ENCODE results near the gene ERBB4.

ERBB4 gene

GRCh38 chr2:211503198-211503597, 1035.4 kb downstream of the ERBB4 start:
- no peak overlapping the region for H2AFZ ChIP-seq
- H3K4me1 ChIP-seq, result no peaks in the 10 kb centered on the region
- TF ChIP-seq CTCF (IDR thresholded peaks at IDR 0.05), result no peak
- H3K9me3 ChIP-seq (ENCODE audit: control insufficient read depth, low read length), result no peaks in the 10 kb centered on the region
- H3K9ac ChIP-seq, result no peak overlapping the region
- no peaks in the 10 kb centered on the region for H3K27me3 ChIP-seq (ENCODE audit: control insufficient read depth, insufficient read depth, low read length)
- no peak overlapping the region for H3K4me2 ChIP-seq (ENCODE audit: low read length)
- no peak overlapping the region for H3K27ac ChIP-seq
- H3K4me3 ChIP-seq (ENCODE audit: low read depth, low read length), result no peak overlapping the region
- H3K36me3 ChIP-seq (ENCODE audit: control insufficient read depth, insufficient read depth, low read length), result no peaks in the 10 kb centered on the region
- H3K79me2 ChIP-seq, result no peaks in the 10 kb centered on the region

- no peaks in the 10 kb centered on the region for H3K4me1 ChIP-seq
Observed at GRCh38 chr2:211498551-211499205, 1039.9 kb downstream of the ERBB4 start.

GRCh38 chr2:211495339-211495738, 1043.3 kb downstream of the ERBB4 start:
- Histone ChIP-seq H3K4me1 (no peaks in the 10 kb centered on the region), H3K9ac (no peak overlapping the region), H2AFZ (no peak overlapping the region), H3K27ac (no peak overlapping the region), H3K9me3 (ENCODE audit: control insufficient read depth, low read length) (no peaks in the 10 kb centered on the region), H3K79me2 (no peaks in the 10 kb centered on the region), H3K27me3 (ENCODE audit: control insufficient read depth, insufficient read depth, low read length) (no peaks in the 10 kb centered on the region), H3K36me3 (ENCODE audit: control insufficient read depth, insufficient read depth, low read length) (no peaks in the 10 kb centered on the region), H3K4me3 (ENCODE audit: low read depth, low read length) (no peak overlapping the region), H3K4me2 (ENCODE audit: low read length) (no peak overlapping the region)
- TF ChIP-seq CTCF (IDR thresholded peaks at IDR 0.05), result no peak

More at GRCh38 chr2:211498551-211499205, 1039.9 kb downstream of the ERBB4 start:
- Histone ChIP-seq H3K79me2 (no peaks in the 10 kb centered on the region), H3K9me3 (ENCODE audit: control insufficient read depth, low read length) (no peaks in the 10 kb centered on the region), H3K4me2 (ENCODE audit: low read length) (no peak overlapping the region), H3K4me3 (ENCODE audit: low read depth, low read length) (no peak overlapping the region), H3K27ac (no peak overlapping the region), H3K27me3 (ENCODE audit: control insufficient read depth, insufficient read depth, low read length) (no peaks in the 10 kb centered on the region), H3K36me3 (ENCODE audit: control insufficient read depth, insufficient read depth, low read length) (no peaks in the 10 kb centered on the region), H2AFZ (no peak overlapping the region), H3K9ac (no peak overlapping the region)
- no peak for TF ChIP-seq CTCF (IDR thresholded peaks at IDR 0.05)

- Histone ChIP-seq H3K4me3 (ENCODE audit: low read depth, low read length) (no peak overlapping the region), H3K9ac (no peak overlapping the region), H3K79me2 (no peaks in the 10 kb centered on the region), H3K9me3 (ENCODE audit: control insufficient read depth, low read length) (no peaks in the 10 kb centered on the region), H3K27ac (no peak overlapping the region), H3K36me3 (ENCODE audit: control insufficient read depth, insufficient read depth, low read length) (no peaks in the 10 kb centered on the region), H3K27me3 (ENCODE audit: control insufficient read depth, insufficient read depth, low read length) (no peaks in the 10 kb centered on the region), H3K4me2 (ENCODE audit: low read length) (no peak overlapping the region), H2AFZ (no peak overlapping the region), H3K4me1 (no peaks in the 10 kb centered on the region)
- no peak for TF ChIP-seq CTCF (IDR thresholded peaks at IDR 0.05)
Observed at GRCh38 chr2:211494536-211494935, 1044.1 kb downstream of the ERBB4 start.

- no peaks in the 10 kb centered on the region for H3K27me3 ChIP-seq (ENCODE audit: control insufficient read depth, insufficient read depth, low read length)
- no peak overlapping the region for H3K9ac ChIP-seq
- no peak for TF ChIP-seq CTCF (IDR thresholded peaks at IDR 0.05)
Observed at GRCh38 chr2:211494085-211494484, 1044.5 kb downstream of the ERBB4 start.

More at GRCh38 chr2:211494085-211494484, 1044.5 kb downstream of the ERBB4 start:
- Histone ChIP-seq H3K4me3 (ENCODE audit: low read depth, low read length) (no peak overlapping the region), H2AFZ (no peak overlapping the region), H3K4me1 (no peaks in the 10 kb centered on the region), H3K4me2 (ENCODE audit: low read length) (no peak overlapping the region), H3K36me3 (ENCODE audit: control insufficient read depth, insufficient read depth, low read length) (no peaks in the 10 kb centered on the region), H3K9me3 (ENCODE audit: control insufficient read depth, low read length) (no peaks in the 10 kb centered on the region), H3K79me2 (no peaks in the 10 kb centered on the region), H3K27ac (no peak overlapping the region)
